Endothelial cell of umbilical vein (primary cell): ENCODE measurements around the gene CCDC124.

ENCODE experiments used
- EZH2 ChIP-seq: IDR thresholded peaks from 2 replicates; pipeline ENCODE4 v1.6.1; 2012; ENCODE audit warnings: borderline replicate concordance, low read depth, mild to moderate bottlenecking, moderate library complexity, low read length, inconsistent platforms; ENCODE audit not compliant: severe bottlenecking
- FOS ChIP-seq: IDR thresholded peaks from 2 replicates; pipeline ENCODE4 v1.6.1; 2011; ENCODE audit warnings: mild to moderate bottlenecking, low read length, moderate library complexity, borderline replicate concordance; ENCODE audit not compliant: insufficient read depth
- GATA2 ChIP-seq: IDR thresholded peaks from 2 replicates; pipeline ENCODE4 v1.7.0; 2011; ENCODE audit warnings: low read depth, mild to moderate bottlenecking, moderate library complexity, mixed read lengths, low read length; ENCODE audit not compliant: insufficient read length, insufficient read depth
- JUN ChIP-seq: IDR thresholded peaks from 2 replicates; pipeline ENCODE4 v1.6.1; 2011; ENCODE audit warnings: borderline replicate concordance, low read depth; ENCODE audit not compliant: insufficient read length, insufficient read depth
- MAX ChIP-seq: IDR thresholded peaks from 2 replicates; pipeline ENCODE4 v1.6.1; 2011; ENCODE audit not compliant: insufficient read depth, insufficient read length
- MYC ChIP-seq: IDR thresholded peaks from one replicate; pipeline ENCODE4 v1.6.1; 2011; ENCODE audit warnings: mild to moderate bottlenecking, low read depth, low read length
- POLR2A ChIP-seq: IDR thresholded peaks from 2 replicates; pipeline ENCODE4 v1.6.1; 2012; ENCODE audit warnings: low read depth, mild to moderate bottlenecking, control low read depth, low read length
- POLR2AphosphoS5 ChIP-seq: IDR thresholded peaks from 2 replicates; pipeline ENCODE4 v1.6.1; 2012; ENCODE audit warnings: low read depth, mild to moderate bottlenecking, control low read depth, low read length, moderate library complexity; ENCODE audit not compliant: insufficient read depth
- TF ChIP-seq, protein P1 (sequence below), 2 donors: IDR thresholded peaks; 1 replicate in 1 of 2; 2 replicates in 1 of 2; pipeline ENCODE4 v1.5.1; 2011; ENCODE audit warnings: low read length in 2 of 2, mild to moderate bottlenecking in 2 of 2, moderate library complexity in 2 of 2, control low read depth in 1 of 2, inconsistent platforms in 1 of 2, low read depth in 1 of 2; ENCODE audit not compliant: insufficient read depth in 1 of 2; ENCODE audit errors: extremely low read depth in 1 of 2

DNA sequence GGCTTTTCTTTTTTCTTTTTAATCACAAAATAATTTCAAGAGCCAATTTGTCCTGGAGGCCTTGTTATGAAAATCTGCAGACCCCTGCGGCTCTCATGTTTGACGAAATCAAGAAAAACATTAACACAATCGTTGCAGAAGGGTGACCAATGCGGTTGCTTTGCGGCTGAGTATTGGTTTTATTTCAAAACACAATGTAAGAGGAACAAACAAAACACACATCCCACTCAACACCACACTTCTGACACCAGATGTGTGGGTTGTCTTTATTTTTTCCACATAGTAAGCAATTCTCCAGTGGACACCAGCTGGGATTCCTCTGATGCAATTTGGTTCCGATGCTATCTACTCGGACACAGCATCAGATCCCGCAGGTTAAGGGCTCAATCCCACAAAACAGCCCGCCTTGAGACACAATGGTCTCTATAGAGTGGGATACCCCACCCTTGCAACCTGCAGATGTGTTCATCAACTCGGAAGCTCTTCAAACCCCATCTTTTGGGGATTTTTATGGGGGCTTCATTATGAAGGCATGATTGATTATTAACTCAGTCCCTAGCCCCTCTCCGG is 21.9 kb upstream of the CCDC124 start:
- TF ChIP-seq POLR2A (no peak), JUN (no peak), MYC (no peak), EZH2 (no peak), POLR2AphosphoS5 (no peak), MAX (no peak), GATA2 (no peak), FOS (no peak)
- TF ChIP-seq, protein P1, sequence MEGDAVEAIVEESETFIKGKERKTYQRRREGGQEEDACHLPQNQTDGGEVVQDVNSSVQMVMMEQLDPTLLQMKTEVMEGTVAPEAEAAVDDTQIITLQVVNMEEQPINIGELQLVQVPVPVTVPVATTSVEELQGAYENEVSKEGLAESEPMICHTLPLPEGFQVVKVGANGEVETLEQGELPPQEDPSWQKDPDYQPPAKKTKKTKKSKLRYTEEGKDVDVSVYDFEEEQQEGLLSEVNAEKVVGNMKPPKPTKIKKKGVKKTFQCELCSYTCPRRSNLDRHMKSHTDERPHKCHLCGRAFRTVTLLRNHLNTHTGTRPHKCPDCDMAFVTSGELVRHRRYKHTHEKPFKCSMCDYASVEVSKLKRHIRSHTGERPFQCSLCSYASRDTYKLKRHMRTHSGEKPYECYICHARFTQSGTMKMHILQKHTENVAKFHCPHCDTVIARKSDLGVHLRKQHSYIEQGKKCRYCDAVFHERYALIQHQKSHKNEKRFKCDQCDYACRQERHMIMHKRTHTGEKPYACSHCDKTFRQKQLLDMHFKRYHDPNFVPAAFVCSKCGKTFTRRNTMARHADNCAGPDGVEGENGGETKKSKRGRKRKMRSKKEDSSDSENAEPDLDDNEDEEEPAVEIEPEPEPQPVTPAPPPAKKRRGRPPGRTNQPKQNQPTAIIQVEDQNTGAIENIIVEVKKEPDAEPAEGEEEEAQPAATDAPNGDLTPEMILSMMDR (IDR thresholded peaks at IDR 0.05; ENCODE audit: extremely low read depth in 1 of 2, insufficient read depth in 1 of 2, low read depth in 1 of 2, low read length in 2 of 2): no peak
